Measurements from ENCODE around the gene HIVEP3.

HIVEP3 gene

DNA sequence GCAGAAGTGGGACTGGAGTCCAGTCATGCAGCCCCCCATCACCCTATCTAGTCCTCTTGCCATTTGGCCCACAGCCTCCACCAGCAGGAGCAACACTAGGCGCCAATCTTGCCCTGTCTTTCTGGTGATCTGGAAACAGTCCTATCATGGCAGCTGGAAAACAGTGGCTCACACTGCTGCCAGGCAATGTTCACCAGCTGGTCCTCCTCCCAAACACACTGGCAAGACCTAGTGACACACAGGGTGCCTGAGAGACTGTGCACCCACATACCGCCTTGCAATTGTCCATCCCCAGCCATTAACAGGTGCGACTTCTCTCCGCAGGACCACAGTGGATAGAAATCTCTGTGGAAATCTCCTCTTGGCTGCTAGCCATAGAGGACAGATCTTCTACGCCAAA, 105.5 kb downstream of the HIVEP3 start:
- no peak for DNase-seq (ENCODE audit: low read depth in 3 of 3)

DNA sequence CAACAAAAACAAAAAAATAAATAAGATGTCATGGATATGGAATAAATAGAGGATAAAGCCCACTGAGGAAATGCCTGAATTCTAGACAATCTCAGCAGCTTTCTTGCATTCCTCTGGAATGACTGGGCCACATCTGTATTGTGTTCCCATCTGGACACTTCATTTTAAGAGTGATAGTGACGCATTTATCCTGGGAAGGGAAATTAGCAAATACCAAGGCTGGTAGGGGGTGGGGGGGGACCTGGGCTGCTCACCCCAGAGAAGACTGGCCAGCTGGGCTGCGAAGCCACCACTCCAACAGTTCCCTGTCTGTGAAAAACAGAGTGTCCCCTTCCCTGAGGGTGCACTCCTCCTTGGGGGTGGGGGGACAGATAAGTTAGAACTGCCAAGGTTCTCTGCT, 106.3 kb downstream of the HIVEP3 start:
- no peak for DNase-seq (ENCODE audit: low read depth in 3 of 3)

DNA sequence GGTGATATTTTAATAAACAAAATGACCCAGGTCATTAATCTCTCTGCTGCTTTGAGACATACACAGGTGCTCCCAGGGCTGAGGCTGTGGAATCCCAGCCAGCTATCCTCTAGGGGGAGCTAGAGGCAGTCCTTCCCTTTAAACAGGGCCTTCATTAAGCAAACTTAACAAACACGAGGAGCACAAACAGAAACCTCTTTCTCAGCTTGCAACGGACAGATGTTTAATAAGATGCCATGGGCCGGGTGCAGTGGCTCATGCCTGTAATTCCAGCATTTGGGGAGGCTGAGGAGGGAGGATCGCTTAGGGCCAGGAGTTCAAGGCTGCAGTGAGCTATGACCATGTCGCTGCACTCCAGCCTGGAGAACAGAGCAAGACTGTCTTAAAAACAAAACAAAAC, 106.7 kb downstream of the HIVEP3 start:
- peak in 2 of 3 experiments; percentile 24 to 41 for DNase-seq (ENCODE audit: low read depth in 3 of 3)

DNA sequence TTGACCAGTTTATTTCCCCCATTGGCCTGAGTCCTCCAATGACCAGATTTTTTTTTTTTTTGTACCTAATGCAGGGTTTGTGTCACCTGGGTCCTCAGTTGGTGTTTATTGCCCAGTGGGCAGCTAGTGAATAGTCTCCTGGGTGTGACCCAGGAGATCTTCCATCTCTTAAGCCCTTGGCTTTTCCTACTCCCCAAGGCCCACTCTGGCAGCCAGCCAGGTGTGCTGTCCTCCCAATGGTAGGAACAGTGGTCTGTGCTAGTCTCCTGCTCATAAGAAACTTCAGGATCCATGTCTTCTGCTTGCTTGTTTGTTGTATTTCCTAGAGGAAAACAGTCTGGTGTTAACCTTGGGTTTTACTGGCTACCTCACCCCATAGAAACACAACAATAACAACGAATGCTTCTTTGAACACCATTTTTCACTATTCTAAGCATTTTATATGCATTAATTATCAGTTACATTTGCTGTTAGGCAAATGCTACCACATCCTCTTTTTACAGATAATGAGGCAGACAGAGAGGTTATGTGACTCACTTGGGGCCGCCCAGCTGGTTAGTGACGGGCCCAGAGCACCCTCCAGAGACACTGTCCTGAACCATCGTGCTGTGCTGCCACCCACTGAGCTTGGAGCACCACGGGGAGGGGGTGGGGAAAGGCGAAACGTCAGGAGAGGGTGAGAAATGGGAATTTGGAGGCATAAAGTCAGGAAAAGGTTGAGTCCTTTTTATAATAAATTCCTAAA, 107.5 kb downstream of the HIVEP3 start:
- peak in 2 of 3 experiments; percentile 40 to 45 for DNase-seq (ENCODE audit: low read depth in 3 of 3)

DNA sequence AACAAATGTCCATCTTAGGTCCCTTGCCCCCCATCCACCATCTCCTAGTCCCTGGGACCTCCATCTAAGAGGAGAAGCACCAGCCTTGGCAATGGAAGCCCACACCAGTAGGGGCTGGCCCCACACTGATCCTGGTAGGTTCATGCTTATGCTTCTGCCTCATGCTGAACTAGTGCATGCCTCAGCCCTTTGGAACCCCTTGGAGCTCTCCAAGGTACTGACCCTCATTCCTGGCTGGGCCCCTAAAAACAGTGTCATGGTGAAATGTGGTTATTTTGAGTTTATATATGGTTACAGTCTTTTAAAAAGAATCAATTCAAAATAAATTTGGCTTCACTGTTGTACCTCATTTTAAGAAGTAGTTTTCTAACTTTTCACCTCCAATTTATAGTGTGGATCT, 108.3 kb downstream of the HIVEP3 start:
- no peak for DNase-seq (ENCODE audit: low read depth in 3 of 3)

DNA sequence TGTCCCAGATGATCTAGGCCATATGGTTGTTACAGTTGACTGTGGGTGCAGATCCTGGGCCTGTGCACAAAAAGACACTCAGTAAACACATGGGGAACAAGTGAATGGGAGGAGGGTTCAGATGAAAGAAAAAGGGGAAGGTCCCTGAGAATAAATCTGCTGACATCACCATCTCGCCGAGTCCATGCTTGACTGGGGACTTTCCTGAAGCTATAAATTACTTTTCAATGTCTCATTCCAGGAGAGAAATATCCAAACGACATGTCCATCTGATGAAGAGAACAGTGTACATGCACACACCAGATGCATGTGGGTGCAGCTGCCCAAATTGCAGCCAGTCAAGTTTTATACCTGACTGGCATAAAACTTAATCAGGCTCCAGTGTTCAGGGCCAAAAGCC, 109.0 kb downstream of the HIVEP3 start:
- no peak for DNase-seq (ENCODE audit: low read depth in 3 of 3)

DNA sequence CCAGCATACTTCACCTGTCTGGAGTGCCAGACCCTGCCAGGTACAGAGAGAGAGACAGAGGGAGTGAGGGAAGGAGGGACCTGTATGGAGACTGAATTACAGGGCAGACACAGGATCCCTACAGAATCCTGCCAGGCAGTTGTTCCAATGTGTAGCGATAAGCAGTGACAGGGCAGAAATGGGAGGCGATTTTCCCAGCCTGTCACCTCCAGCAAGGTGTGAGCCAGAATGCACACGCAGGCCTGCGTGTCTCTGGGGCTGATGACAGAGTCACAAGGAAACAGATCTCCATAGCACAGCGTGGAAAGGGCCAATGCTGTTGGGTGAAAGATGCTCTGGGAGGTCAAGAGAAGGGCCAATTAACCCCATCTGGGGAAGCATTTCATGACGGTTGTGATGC, 111.3 kb downstream of the HIVEP3 start:
- no peak for DNase-seq (ENCODE audit: low read depth in 3 of 3)

DNA sequence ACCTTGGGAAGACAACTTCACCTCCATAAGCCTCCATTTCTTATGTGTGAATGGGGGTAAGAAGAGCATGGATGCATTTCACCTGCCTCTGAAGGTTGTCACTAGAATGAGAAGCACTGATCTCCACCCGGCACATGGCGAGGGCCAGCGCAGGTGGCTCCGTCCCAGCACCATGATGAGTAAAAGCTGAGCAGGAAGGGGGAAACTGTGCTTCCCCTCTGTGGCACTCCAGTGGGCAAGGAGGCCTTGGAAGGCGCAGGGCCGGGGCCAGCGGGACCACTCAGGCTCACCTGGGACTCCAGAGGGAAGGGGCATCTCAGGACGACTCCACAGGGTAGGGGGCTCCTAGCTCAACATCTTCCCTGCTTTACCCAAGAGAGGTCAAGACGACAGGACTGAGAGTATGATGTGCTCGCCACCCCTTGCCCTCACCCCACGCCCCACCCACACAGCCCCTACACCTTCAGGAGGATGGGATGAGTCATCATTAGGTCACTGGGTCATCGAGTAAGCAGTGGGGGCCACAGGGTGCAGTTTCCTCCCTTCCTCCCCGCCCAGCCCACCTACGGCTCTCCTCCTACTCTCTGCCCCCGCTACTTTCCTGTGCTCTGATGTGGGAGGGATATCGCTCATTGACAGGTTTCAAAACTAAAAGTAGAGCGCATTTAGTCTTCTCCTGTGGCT, 112.1 kb downstream of the HIVEP3 start:
- DNase-seq (ENCODE audit: low read depth in 3 of 3) = peak in 2 of 3 experiments; percentile 74 to 76

DNA sequence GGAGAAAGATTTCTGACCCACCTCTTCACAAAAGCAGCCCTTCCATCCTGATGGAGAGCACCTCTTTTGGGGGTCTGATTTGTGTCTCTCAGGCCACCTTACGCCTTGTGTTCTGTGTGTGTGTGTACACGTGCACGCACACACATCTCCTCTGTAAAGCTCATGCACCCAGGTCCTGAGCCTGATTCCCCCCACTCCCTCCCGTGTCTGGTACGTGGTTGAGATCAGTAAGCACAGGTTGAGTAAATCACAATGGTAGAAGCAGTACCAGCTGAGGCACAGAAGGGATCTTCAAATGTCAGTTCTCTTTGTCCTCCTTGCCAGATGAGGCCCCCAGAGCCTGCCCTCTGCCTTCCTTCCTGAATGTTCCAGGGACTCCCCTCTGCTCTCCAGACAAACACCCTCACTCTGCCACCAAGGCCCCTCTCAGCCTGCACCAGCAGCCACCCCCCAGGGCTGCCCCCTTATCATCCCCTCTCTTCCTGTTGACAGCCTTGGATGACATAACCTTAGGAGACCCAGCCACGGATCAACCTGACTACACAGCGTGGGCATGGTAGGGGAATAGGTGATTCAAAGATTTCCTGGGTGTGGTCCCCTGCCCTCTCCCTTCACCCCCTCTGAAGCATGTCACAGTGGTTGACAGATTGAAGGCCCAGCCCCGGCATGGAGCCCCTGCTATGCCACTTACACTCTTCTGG, 112.8 kb downstream of the HIVEP3 start:
- peak in 2 of 3 experiments; percentile 54 to 59 for DNase-seq (ENCODE audit: low read depth in 3 of 3)

DNA sequence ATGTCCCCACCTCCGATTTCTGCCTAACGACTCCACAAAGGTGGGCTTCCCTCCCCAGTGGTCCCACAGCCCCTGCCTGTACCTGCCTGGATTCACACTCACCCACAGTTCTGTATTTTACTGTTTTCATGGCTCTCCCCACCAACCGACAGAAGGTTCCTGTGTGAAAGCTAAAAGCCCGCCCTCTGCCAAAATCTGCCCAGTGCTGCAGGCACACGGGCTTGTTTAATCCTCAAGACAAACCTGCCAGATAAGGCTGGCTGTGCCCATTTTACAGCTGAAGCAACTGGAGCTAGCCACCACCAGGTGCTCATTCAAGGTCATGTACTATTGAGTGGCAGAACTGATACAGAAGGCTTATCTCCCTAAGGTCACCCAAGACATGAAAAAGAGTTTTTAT, 114.5 kb downstream of the HIVEP3 start:
- DNase-seq (ENCODE audit: low read depth in 3 of 3) = peak in 2 of 3 experiments; percentile 10 to 15

DNA sequence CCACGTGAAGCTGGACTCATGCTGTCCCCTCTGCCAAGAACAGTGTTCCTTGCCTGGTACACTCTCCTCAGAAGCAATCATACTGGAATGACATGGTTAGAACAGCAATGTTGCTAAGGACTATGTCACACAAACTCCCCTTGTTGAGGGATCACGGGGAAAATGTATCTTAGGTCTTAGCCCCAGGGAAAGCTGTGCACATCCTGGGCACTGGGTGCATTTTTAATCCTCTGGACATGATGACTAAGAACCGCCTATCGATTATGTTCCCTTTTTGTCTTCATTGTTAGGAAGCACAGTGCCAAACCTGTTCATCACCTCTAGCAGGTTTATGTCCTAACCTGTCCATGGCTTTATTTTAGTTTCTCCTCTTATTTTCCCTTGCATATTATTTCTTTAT, 115.1 kb downstream of the HIVEP3 start:
- no peak for DNase-seq (ENCODE audit: low read depth in 3 of 3)

DNA sequence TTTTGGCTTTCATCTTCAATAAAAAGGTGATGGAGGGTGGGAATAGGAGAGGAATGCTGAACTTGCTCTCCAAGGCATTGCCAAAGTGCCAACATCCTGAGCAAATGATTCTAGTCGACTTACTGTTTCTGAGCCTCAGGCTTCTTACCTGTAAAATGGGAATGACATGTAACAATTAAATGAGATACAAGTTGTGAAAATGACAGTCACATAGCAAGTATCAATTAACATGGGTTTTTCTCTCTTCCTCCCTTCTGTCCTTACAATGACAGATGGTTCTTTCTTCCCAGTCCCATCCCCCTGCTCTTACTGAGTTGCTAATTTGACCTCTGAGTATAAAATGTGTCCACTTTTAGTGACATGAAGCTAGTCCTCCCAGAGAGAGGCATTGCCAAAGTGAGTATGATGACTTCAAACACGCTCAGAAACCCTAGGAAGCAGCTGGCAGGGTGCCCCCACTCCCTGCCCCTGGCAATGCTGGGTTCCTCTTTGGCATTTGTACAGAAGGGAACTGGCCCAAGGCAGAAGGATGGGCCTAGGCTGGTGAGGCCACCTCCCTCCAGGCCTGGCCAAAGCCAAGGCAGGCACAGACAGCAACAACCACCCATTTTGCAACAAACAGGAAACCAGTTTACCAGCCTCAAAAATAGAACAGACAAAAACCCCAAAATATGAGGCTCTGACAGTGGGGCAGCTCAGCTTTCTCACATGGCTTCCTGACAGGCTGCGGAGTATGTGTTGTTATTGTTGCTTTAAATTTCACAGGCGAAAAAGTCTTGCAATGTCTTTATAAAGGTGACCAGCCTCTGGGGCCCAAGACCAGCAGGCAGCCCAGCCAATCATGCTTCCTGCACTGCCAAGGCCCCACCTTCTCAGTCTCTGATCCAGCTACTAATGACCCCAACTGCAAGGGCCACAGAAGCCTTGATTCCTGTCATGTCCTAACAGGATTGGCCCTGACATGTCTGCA, 115.9 kb downstream of the HIVEP3 start:
- DNase-seq (ENCODE audit: low read depth in 3 of 3) = no peak

DNA sequence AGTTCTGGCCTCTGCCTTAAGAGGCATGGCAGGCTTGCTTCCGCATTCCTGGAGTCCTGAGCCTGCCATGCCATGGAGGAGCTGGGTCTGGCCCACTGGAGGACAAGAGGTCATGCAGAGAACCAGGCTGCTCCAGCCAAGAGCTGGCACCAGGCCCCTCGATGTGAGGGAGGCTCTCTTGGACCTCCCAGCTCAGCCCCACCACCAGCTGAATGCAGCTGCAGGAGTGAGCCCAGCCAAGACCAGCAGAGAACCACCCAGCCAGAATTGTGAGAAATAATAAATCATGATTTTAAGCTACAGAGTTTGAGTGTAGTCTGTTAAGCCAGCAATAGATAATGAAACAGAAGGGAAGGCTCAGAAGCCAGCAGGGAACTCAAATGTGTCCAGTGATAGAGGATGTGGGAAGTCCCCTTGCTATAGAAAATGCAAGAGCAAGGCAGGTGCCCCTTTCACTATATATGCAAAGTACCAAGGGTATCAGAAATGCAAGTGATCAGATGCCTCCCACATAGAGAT, 118.4 kb downstream of the HIVEP3 start:
- DNase-seq (ENCODE audit: low read depth in 3 of 3) = no peak

DNA sequence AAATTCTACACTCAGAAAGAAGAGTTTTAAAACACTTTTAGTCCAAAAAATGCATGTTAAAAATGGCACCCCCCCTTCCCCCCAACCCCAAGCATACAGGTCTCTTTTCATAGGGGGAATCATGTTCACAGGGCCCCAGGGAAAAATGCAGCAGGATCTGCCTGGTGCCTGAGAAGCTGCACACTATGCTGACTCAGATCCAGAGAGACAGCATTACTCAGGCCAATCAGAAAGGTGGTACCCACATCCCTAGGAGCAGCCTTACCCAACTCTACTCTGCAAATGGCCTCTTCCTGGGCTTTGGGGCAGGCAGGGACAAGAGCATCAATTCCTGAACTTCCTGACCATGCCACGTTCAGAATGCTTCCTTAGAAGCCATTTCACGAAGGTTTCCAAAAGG, 119.0 kb downstream of the HIVEP3 start:
- DNase-seq (ENCODE audit: low read depth in 3 of 3) = no peak

DNA sequence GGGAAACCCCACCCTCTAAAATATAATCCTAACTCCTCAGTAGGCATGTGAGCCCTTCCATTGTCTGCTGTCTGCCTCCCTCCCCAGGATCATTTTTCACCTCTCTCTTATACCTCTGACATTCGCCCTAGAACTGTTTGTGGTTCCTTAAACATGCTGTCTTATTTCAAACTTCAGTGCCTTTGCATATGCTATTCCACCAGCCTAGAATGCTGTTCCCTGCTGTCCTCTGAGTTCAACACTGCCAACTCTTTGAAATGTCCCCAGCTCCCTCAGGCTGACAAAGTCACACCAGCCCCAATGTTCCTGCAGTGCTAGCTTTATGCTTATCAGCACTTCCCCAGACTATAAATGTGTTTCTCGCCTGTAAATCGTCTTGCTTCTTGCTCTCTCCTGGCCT, 119.5 kb downstream of the HIVEP3 start:
- DNase-seq (ENCODE audit: low read depth in 3 of 3) = no peak

DNA sequence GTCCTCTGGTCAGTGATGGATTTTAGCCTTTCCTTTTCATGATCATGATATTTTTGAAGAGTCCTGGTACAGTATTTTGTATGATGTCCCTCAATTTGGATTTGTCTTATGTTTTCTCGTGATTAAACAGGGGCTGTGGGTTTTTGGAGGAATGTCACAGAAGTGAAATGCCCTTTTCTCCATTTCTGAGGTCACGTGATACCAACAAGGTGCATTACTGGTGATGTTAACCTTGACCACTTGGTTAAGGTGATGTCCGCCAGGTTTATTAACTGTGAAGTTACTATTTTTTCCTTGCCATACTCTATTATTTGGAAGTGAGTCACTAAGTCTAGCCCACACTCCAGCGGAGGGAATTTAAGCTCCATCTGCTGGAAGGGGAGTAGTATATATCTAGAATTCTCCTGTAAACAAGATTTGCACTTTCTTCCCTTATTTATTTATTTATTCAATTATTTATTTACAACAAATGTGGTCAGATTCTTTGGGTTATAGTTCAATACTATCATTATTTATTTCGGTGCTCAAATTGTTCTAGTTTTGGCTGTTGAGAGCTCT, 123.4 kb downstream of the HIVEP3 start:
- no peak for DNase-seq (ENCODE audit: low read depth in 3 of 3)

DNA sequence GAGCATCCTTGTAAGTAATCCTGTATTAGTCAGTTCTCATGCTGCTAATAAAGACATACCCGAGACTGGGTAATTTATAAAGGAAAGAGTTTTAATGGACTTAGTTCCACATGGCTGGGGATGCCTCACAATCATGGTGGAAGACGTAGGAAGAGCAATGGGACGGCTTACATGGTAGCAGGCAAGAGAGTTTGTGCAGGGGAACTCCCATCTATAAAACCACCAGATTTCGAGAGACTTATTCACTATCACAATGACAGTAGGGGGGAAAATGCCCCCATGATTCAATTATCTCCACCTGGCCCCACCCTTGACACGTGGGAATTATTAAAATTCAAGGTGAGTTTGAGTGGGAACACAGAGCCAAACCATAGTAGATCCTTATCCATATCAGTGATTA, 124.7 kb downstream of the HIVEP3 start:
- no peak for DNase-seq (ENCODE audit: low read depth in 3 of 3)

DNA sequence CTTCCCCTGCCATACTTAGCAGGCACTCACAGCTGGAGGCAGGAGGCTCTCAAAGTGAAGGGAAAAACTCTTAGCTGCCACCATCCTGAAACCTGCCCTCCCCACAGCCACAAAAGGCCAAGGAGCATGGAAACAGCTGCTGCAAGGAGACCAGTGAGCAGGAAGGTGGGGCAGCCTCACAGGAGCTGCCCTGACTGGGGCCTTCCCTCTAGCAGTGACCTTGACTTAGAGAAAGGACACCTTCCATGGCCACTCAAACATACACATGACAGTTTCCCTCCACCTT, 126.3 kb downstream of the HIVEP3 start:
- no peak for DNase-seq (ENCODE audit: low read depth in 3 of 3)

DNA sequence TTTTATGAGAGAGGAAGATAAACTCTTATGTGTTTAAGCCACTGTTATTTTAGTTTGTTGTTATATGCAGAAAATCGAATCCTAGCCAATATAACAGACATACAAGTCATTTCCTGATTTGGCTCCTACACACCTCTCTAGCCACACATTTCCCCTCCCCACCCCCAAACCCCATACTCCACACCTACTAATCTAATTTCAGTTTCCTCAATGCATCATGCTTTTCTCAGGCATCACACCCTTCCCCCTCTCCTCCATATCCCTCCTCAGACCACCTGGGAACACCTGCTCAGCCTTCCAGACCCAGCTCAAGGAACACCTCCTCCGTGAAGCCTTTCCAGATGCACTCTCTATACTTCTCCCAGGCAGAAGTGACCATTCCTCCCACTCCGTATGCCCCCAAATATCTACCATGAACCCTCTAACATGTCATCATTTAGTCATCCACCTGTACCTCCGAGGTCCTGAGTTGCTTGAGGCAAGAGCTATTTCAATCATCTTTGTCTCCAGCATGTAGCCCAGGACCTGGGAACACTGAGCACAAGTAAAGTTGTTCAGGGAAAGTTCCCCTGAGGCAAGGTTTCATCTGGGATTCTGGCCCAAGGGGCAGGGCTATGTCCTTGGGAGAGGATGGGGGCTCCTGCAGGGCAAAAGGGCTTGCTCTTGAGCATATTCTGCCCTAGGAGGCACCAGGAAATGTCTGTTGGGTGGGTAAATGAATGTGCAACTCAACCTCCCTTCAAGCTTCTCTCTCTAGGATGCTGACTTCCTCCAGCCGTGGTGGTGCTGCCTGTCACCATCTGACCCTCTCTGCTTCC, 126.8 kb downstream of the HIVEP3 start:
- DNase-seq (ENCODE audit: low read depth in 3 of 3) = peak in 2 of 3 experiments; percentile 17 to 21

DNA sequence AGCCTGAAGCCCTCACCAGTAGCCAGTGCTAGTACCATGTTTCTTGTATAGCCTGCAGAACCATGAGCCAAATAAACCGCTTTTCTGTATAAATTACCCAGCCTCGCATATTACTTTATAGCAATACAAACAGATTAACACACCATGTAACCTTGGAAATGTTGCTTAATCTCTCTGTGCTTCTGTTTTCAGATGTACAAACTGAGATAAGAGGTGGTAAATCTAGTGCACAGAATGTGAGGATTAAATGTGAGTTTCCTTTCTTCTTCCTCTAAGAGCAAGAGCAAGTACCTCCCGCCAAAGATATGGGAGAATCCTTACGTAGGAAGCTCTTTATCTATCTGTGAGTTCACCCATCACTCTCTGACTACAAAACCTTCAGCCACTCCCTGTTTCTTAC, 128.4 kb downstream of the HIVEP3 start:
- no peak for DNase-seq (ENCODE audit: low read depth in 3 of 3)

Data from stimulated activated CD4-positive, alpha-beta T cell treated with anti-CD3 and anti-CD28 coated beads, TNF-alpha, amount 100 ng/mL, for 4 hours (primary cell).